ENCODE results near the gene SUPT4H1.
A peak's percentile ranks its signal among the peaks of the same experiment; 100 is the strongest.

The SUPT4H1 gene

DNA sequence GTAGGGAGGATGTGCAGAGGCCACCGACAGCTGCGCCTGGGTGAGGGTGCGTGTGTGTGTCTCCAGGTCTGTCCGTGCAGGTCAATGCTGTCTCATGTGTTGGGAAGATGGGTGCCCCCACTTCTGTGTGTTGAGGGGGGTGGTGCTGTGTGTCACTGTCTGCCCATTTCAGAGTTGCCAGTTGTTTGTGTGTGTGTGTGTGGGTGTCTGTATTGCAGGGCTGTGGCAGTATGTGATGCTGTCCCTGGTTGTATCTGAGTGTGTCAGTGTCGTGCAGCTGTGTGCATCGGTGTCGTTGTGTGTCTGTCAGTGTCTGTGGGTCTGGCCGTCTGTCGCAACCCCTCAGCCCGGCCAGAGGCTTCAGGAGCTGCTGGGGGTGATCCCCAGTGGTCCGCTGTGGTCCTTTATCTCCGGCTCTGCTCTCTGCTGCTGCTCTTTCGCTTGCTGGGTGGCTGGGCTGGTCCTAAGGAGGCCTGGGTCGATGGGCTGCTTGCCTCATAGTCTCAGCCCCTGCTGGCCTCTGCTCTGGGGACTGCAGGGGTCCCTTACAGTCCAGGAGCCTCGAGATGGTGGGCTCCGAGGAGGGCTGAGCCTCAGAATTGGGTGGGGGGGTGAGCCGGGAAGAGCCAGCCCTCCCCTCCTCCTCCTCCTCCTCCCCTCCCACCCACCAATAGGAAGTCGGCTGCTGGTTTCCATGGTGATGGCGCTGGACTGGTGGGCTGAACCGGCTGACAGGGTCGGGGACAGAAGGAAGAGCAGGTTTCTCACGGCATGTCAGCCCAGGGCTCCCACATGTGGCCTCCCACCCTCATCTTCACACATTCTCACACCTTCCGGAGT lies 23.6 kb downstream of the SUPT4H1 start, which contains the start of gene TSPOAP1:
TSPOAP1 (minus strand) TSS at position 601 of the 840 bp plus-strand sequence. CDS start 875 bp downstream, outside the sequence.
- peak; percentile 96 for DNase-seq

DNA sequence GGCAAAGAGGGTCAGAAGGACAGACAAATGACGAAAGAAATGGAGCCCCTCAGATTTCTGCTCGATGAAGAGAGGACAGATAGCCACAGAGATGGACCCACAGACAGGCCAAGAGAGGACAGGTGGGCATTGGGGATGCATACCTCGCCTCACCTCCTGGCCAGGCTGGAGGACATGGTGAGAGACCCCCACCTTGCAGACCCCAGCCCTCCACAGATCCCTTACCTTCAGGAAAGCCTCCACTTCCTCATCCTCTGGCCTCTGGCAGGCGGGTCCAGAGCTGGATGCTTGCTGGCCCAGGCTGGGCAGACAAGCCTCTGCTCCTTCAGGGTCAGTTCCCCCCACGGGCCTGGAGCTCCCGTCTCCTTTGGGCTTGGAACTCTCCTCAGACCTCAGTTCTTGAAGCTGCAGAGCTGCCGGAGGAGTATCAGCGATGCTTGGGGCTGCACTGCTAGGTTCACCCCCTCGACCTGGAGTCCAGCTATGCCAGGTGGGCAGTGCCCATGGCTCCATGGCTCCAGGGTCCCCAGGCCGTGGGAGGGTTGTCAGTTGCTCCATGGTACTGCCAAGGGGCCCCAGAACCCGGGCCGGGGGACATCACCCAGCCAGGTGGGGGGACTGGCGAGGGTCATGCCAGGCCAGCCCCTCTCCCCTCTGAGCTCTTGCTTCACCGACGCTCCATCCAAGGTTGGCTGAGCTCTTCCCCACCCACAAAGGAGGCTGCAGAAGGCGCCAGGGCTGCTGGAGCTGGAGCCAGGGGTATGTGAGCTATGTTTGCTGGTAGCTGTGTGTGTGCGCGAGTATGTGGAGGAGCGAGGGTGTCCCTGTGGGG lies 24.4 kb downstream of the SUPT4H1 start:
- DNase-seq = peak; percentile 80

GRCh38 chr17:58326609-58327362 lies 25.2 kb downstream of the SUPT4H1 start:
- no peak for DNase-seq

GRCh38 chr17:58325976-58326468 lies 26.0 kb downstream of the SUPT4H1 start:
- DNase-seq = peak; percentile 22

DNA sequence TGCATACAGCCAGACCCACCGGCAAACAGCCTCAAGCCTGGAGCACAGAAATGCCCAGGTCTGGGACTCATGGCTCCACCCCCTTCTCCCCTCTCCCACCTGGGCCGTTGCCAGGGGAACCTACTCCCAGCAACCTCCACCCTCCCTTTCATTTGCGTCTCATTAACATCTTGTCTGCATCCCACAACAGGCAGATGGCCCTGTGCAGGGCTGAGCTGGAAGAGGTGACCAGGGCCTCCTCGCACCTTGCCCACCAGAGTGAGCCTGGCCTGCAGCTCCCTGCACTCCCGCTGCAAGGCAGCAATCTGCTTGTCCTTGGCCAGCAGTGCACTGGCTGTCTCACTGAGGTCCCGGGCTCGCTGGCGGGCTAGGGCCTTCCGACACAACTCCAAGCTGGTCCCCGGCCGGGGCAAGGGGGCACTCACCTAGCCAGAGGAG lies 26.7 kb downstream of the SUPT4H1 start:
- DNase-seq = peak; percentile 7

GRCh38 chr17:58324409-58325288 lies 27.4 kb downstream of the SUPT4H1 start:
- DNase-seq = no peak

- DNase-seq = no peak
Observed at GRCh38 chr17:58324056-58324408, 28.0 kb downstream of the SUPT4H1 start.

- no peak for DNase-seq
Observed at GRCh38 chr17:58323366-58324055, 28.5 kb downstream of the SUPT4H1 start.

GRCh38 chr17:58322581-58323185 lies 29.3 kb downstream of the SUPT4H1 start:
- DNase-seq = no peak

DNA sequence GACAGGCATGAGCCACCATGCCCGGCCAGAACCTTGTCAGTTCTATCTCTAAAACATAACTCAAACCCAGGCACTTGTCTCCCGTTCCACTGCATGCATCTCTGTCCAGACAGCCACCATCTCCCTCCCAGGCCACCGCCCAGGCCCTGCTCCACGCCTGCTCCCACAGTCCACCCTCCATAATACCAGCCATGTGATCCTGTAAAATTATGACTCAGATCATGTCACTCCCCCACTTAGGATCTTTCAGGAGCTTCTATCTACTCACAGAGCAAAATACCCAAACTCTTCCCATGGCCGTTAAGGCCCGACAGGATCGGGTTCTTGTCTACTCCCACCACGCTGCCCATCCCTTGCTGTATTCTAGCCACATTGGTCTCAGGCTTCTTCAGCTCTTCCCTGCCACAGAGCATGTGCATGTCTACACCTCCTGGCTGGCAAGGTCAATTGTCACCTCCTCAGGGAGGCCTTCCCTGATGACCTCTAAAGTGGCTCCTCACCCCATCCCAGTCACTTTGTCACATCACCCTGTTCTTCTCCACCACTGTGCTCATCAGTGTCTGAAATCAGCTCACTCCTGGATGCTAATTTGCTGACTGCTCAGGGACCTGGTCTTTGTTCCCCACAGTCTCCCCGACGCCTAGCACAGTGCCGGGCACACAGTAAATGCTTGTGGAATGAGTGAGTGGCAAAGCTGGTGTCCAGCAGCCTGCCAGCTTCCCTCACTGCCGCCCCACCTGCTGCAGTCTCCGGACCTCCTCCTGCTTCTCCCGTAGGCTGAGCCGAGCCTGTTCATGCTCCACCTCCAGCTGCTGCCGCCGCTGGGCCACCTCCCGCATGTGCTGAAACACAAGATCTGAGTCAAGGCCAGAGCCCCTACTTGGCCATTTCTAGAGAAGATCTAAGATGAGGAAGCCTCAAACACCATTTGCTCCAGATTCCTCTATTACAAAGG lies 30.2 kb downstream of the SUPT4H1 start:
- no peak for DNase-seq

DNA sequence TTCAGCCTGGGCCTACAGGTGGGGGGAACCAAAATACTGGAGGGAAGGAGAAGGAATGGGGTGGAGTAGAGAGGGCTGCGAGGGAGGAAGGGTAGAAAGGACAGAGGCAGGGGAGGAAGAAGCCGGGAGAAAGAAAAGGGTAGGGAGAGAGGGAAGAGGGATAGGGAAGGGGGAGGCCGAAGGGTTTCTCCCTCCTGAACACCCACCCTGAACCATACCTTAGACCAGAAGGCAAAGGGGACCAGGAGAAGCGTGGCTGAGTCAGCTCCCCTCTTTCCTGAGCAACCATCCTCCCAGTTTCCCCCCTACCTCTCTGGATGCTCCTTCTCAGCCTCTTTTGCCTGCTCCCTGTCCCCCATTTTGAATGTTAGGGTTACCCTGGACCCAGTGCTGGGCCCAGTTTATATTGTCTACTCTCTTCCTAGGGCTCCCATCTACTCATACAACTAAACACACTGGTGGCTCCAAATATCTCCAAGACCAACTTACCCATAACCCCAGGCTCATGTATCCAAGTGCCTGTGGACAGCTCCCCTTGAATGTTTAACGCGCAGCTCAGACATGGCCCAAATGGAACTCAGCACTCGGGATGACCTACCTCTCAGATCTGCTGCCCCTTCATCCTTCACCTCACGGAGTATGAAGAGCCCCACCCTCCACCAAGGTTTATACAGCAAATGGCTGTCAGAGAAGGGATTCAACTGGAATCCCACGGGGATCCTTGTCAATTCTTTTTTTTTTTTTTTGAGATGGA lies 31.3 kb downstream of the SUPT4H1 start:
- no peak for DNase-seq

DNA sequence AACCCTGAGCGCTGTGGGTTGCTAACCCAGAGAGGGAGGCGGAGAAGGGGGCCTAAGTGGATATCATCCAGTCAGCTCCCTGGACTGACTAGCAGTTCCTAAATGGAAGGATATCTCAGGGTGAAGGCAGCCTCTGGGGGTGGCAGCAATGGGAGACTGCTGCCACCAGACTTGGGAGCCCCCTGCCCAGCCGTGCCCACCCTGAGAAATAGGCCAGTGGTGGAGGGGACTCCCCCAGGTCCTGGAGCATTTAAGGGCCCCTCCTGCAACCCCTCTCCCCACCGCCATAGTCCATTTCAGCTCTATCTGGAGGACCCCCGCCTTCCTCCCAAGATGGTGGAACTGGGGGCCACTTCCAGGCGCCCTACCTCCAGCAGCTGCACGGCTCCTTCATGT lies 31.8 kb downstream of the SUPT4H1 start:
- no peak for DNase-seq

GRCh38 chr17:58319173-58320162 lies 32.5 kb downstream of the SUPT4H1 start:
- no peak for DNase-seq

DNA sequence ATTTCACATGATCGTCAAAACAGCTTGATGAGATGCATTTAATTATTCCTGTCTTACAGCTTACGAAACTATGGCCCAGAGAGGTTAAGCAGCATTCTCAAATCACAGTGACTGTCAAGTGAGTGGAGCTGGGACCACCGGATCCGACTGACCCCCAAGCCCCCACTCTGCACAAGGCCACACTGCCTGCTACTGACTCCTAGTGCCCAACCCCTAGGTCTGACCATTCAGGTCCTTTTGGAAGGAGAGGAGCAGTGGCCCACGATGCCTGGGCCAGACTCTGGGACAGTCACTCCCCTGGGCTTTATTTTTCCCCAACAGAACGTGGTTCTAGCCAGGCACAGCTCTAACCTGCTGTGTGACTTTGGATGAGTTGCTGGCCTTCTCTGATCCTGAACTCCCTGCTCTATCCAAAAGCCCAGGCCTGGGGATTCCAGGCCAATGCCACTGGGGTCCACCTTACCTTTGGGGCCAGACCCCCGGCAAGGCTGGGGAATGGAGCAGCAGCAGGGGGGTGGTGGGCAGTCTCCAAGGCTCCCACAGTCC lies 33.3 kb downstream of the SUPT4H1 start:
- DNase-seq = no peak

GRCh38 chr17:58318065-58318481 lies 33.9 kb downstream of the SUPT4H1 start:
- DNase-seq = no peak

DNA sequence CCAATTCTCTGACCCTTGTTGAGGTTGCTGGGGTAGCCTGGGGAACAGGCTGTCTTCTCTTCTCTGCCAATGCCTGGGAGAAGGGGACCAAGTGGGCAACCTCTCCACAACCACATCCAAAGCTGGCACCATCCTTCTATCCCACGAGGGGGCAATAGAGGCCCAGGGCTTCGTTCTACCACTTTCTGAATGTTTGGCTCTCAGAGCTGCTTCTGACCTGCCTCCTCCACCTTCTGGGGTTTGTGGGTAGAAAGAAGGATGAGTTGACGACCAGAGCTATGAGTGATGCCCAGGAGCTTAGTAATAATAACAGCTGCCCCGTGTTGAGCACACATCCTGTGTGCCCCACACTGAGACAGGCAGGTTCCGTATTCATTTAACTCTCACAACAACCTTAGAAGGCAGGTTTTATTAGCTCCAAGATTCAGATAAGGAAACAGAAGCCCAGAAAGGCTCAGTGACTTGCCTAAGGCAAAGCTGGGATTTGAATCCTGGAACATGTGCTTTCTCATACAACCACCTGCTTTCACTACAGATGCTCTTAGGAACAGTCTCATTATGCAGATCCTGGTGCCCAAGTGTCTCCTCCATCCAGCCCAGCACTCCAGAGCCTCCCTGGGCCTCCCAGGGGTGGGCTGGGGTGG lies 34.5 kb downstream of the SUPT4H1 start:
- DNase-seq = peak; percentile 90

All from activated CD4-positive, alpha-beta T cell treated with anti-CD3 and anti-CD28 coated beads, Interleukin-2, Interleukin-6, amounts not matched to agents 100 ng/mL and 50 ng/mL, durations not matched to agents 16 hours and 8 hours (primary cell).